Midbrain (tissue), 1 donor: ENCODE measurements around the gene IRF2BPL.

ENCODE experiments used
- DNase-seq: peaks from one replicate; lab custom pipeline; 2025; lab: John Stamatoyannopoulos, UW

Gene IRF2BPL

GRCh38 chr14:76985540-76986230, 42.8 kb downstream of the IRF2BPL start:
- no peak for DNase-seq

GRCh38 chr14:76984787-76985375, 43.6 kb downstream of the IRF2BPL start:
- no peak for DNase-seq

- DNase-seq = no peak
These were observed 44.2 kb downstream of the IRF2BPL start for GRCh38 chr14:76984297-76984696.

GRCh38 chr14:76981670-76982069, 46.8 kb downstream of the IRF2BPL start:
- no peak for DNase-seq

- no peak for DNase-seq
These were observed 50.5 kb downstream of the IRF2BPL start for GRCh38 chr14:76977793-76978720.

- DNase-seq = no peak
These were observed 52.1 kb downstream of the IRF2BPL start for GRCh38 chr14:76976240-76977005.

- no peak for DNase-seq
These were observed 52.7 kb downstream of the IRF2BPL start for GRCh38 chr14:76975812-76976211.

- no peak for DNase-seq
These were observed 53.5 kb downstream of the IRF2BPL start for GRCh38 chr14:76975051-76975450.
